WTC11 (cell line): ENCODE data around the gene ARRB2. TPM values are rescaled to one million over a fixed set of nuclear protein-coding genes. Genes with fewer than 3 reads are reported as not detected.

ENCODE experiments used
- ATAC-seq: fragments of 200-7000 bp; cut with Tn5 transposase; 2 replicates; pipeline ENCODE4 v1.10.0; 2021; ENCODE audit warnings: mild to moderate bottlenecking, moderate library complexity
- CTCF ChIA-PET: fragments of 300-600 bp; sonication (Branson Sonifier 250); formaldehyde crosslinking; loops from one replicate; lab custom pipeline; 2021; ENCODE audit warnings: antibody characterized with exemption; lab: Charles Lee
- POLR2A ChIA-PET: fragments of 350-600 bp; sonication (Branson Sonifier 250); formaldehyde crosslinking; loops from one replicate; lab custom pipeline; 2021; ENCODE audit warnings: antibody characterized with exemption; lab: Charles Lee
- DNase-seq: peaks from one replicate; pipeline ENCODE4 v3.0.0; 2021; ENCODE audit warnings: low spot score
- H3K27ac Mint-ChIP-seq: 2 replicates; pipeline ENCODE4 v1.8.0; 2021; ENCODE audit warnings: mixed read lengths
- H3K27me3 Mint-ChIP-seq: 2 replicates; pipeline ENCODE4 v1.8.0; 2021; ENCODE audit warnings: low read depth, mild to moderate bottlenecking, moderate library complexity, mixed read lengths
- H3K36me3 Mint-ChIP-seq: 2 replicates; pipeline ENCODE4 v1.8.0; 2021; ENCODE audit warnings: mixed read lengths
- H3K4me1 Mint-ChIP-seq: 2 replicates; pipeline ENCODE4 v1.8.0; 2022; ENCODE audit warnings: mixed read lengths
- H3K4me3 Mint-ChIP-seq: 2 replicates; pipeline ENCODE4 v1.8.0; 2021; ENCODE audit warnings: mild to moderate bottlenecking, moderate library complexity, mixed read lengths
- H3K9me3 Mint-ChIP-seq: 2 replicates; pipeline ENCODE4 v1.8.0; 2021; ENCODE audit warnings: mixed read lengths
- ELF4 ChIP-seq: sonication (generic); formaldehyde crosslinking; IDR thresholded peaks from 2 replicates; pipeline ENCODE4 v1.8.1; 2022; ENCODE audit warnings: low read depth, mild to moderate bottlenecking, moderate library complexity, missing genetic modification reagents
- JUN ChIP-seq: sonication (generic); formaldehyde crosslinking; IDR thresholded peaks from 2 replicates; pipeline ENCODE4 v1.8.0; 2023; ENCODE audit warnings: mild to moderate bottlenecking, missing genetic modification reagents
- KAT7 ChIP-seq: sonication (generic); formaldehyde crosslinking; IDR thresholded peaks from 2 replicates; pipeline ENCODE4 v1.8.1; 2023; ENCODE audit warnings: missing genetic modification reagents, mild to moderate bottlenecking, borderline replicate concordance
- MYBL2 ChIP-seq: sonication (generic); formaldehyde crosslinking; IDR thresholded peaks from 2 replicates; pipeline ENCODE4 v1.8.1; 2023; ENCODE audit warnings: mild to moderate bottlenecking, moderate library complexity, missing genetic modification reagents
- NFATC4 ChIP-seq: fragments of 250-450 bp; sonication (Bioruptor Pico); IDR thresholded peaks from 2 replicates; pipeline ENCODE4 v1.9.0; 2021; ENCODE audit warnings: mild to moderate bottlenecking
- TEAD4 ChIP-seq: sonication (generic); formaldehyde crosslinking; IDR thresholded peaks from 2 replicates; pipeline ENCODE4 v1.8.0; 2022; ENCODE audit warnings: mild to moderate bottlenecking, missing genetic modification reagents
- ZNF138 ChIP-seq: sonication (generic); formaldehyde crosslinking; conservative IDR thresholded peaks from 2 replicates; pipeline ENCODE4 v1.8.1; 2022; ENCODE audit warnings: mild to moderate bottlenecking, moderate library complexity, missing genetic modification reagents
- ZNF263 ChIP-seq: sonication (generic); formaldehyde crosslinking; IDR thresholded peaks from 2 replicates; pipeline ENCODE4 v1.8.1; 2022; ENCODE audit warnings: low read depth, mild to moderate bottlenecking, moderate library complexity, missing genetic modification reagents
- ZNF671 ChIP-seq: fragments of 250-450 bp; sonication (Bioruptor Pico); IDR thresholded peaks from 2 replicates; pipeline ENCODE4 v1.8.0; 2021; ENCODE audit warnings: mild to moderate bottlenecking
- total RNA-seq: library from RNA; stranded (reverse); gene quantifications from 3 replicates; pipeline ENCODE4 v1.2.3, GENCODE V29; 2021
- TF ChIP-seq, protein P1 (sequence below): sonication (generic); formaldehyde crosslinking; IDR thresholded peaks from 2 replicates; pipeline ENCODE4 v1.8.1; 2023; ENCODE audit warnings: mild to moderate bottlenecking, moderate library complexity, missing genetic modification reagents
- TF ChIP-seq, protein P2 (sequence below): sonication (generic); formaldehyde crosslinking; IDR thresholded peaks from 2 replicates; pipeline ENCODE4 v1.8.0; 2023; ENCODE audit warnings: missing genetic modification reagents, mild to moderate bottlenecking, borderline replicate concordance
- TF ChIP-seq, protein P3 (sequence below): fragments of 250-450 bp; sonication (Bioruptor Pico); IDR thresholded peaks from 2 replicates; pipeline ENCODE4 v1.9.0; 2021; ENCODE audit warnings: mild to moderate bottlenecking
- TF ChIP-seq, protein P4 (sequence below): sonication (generic); formaldehyde crosslinking; IDR thresholded peaks from 2 replicates; pipeline ENCODE4 v1.8.1; 2022; ENCODE audit warnings: mild to moderate bottlenecking, missing genetic modification reagents, moderate library complexity, borderline replicate concordance
- TF ChIP-seq, protein P5 (sequence below): sonication (generic); formaldehyde crosslinking; IDR thresholded peaks from 2 replicates; pipeline ENCODE4 v1.8.0; 2022; ENCODE audit warnings: mild to moderate bottlenecking, missing genetic modification reagents
- TF ChIP-seq, protein P6 (sequence below): sonication (generic); formaldehyde crosslinking; IDR thresholded peaks from 2 replicates; pipeline ENCODE4 v1.8.1; 2023; ENCODE audit warnings: mild to moderate bottlenecking, missing genetic modification reagents
- TF ChIP-seq, protein P7 (sequence below): sonication (generic); formaldehyde crosslinking; IDR thresholded peaks from 2 replicates; pipeline ENCODE4 v1.8.0; 2022; ENCODE audit warnings: mild to moderate bottlenecking, missing genetic modification reagents
- TF ChIP-seq, protein P8 (sequence below): fragments of 250-450 bp; sonication (Bioruptor Pico); IDR thresholded peaks from 2 replicates; pipeline ENCODE4 v1.9.0; 2021; ENCODE audit warnings: mild to moderate bottlenecking, borderline replicate concordance

ARRB2 gene
- total RNA-seq, 1 experiment from 2014 or later = 87.8 TPM

DNA sequence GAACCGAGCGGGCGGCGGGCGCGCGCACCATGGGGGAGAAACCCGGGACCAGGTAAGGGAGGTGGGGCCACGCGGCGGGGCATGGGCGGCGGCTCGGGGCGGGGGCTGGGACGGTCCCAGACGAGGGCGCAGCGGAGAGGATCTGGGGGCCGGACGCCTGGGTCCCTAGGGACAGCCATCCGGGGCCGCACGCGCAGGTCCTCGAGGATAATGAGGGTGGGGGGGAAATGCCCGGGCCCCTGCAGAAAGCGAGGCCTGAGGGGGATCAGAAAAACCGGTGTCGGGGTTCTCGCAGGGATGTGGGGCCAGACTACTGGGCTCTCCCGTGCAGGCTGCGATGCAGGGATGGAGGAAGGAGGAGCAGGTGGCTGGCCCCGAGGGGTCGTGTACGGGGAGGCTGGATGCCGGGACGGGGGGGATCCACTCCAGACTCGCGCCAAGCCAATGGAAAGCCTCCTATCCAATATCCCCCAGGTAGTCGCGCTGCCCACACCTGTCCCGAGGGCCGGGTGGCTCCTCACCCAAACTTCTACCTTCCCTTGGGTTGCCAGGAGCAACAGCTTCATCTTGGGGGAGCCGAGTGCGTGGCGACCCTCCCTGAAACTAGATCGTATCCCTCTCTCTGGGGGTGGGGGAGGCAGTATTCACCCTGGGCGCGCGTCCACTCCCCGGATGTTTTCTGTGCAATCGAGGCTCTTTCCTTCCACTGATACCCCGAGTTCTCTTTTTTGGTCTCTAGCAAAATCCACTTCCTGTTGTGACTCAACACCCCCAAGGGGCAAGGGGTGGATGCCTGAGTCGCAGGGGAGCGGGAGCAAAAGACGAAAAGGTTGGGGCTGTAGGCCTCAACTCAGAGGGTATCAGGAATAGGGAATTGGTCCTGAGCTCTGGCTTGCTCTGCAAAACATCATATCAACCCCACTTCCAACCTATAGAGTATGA lies 532 bp downstream of the ARRB2 start:
- TF ChIP-seq, protein P1, sequence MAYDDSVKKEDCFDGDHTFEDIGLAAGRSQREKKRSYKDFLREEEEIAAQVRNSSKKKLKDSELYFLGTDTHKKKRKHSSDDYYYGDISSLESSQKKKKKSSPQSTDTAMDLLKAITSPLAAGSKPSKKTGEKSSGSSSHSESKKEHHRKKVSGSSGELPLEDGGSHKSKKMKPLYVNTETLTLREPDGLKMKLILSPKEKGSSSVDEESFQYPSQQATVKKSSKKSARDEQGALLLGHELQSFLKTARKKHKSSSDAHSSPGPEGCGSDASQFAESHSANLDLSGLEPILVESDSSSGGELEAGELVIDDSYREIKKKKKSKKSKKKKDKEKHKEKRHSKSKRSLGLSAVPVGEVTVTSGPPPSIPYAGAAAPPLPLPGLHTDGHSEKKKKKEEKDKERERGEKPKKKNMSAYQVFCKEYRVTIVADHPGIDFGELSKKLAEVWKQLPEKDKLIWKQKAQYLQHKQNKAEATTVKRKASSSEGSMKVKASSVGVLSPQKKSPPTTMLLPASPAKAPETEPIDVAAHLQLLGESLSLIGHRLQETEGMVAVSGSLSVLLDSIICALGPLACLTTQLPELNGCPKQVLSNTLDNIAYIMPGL = no peak; the same call in 1 of the 2 replicates
- TF ChIP-seq JUN (CRISPR knock-in tag) (no peak), ZNF263 (no peak), MYBL2 (no peak), TEAD4 (no peak), NFATC4 (no peak), ELF4 (CRISPR knock-in tag) (no peak), ZNF671 (CRISPR knock-in tag) (no peak), ZNF138 (CRISPR knock-in tag) (no peak), KAT7 (CRISPR knock-in tag) (no peak)
- TF ChIP-seq, protein P2, sequence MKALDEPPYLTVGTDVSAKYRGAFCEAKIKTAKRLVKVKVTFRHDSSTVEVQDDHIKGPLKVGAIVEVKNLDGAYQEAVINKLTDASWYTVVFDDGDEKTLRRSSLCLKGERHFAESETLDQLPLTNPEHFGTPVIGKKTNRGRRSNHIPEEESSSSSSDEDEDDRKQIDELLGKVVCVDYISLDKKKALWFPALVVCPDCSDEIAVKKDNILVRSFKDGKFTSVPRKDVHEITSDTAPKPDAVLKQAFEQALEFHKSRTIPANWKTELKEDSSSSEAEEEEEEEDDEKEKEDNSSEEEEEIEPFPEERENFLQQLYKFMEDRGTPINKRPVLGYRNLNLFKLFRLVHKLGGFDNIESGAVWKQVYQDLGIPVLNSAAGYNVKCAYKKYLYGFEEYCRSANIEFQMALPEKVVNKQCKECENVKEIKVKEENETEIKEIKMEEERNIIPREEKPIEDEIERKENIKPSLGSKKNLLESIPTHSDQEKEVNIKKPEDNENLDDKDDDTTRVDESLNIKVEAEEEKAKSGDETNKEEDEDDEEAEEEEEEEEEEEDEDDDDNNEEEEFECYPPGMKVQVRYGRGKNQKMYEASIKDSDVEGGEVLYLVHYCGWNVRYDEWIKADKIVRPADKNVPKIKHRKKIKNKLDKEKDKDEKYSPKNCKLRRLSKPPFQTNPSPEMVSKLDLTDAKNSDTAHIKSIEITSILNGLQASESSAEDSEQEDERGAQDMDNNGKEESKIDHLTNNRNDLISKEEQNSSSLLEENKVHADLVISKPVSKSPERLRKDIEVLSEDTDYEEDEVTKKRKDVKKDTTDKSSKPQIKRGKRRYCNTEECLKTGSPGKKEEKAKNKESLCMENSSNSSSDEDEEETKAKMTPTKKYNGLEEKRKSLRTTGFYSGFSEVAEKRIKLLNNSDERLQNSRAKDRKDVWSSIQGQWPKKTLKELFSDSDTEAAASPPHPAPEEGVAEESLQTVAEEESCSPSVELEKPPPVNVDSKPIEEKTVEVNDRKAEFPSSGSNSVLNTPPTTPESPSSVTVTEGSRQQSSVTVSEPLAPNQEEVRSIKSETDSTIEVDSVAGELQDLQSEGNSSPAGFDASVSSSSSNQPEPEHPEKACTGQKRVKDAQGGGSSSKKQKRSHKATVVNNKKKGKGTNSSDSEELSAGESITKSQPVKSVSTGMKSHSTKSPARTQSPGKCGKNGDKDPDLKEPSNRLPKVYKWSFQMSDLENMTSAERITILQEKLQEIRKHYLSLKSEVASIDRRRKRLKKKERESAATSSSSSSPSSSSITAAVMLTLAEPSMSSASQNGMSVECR (CRISPR knock-in tag) = 0 out of 2 replicates have a peak, but pooled peaks have one; percentile 45
- TF ChIP-seq, protein P3, sequence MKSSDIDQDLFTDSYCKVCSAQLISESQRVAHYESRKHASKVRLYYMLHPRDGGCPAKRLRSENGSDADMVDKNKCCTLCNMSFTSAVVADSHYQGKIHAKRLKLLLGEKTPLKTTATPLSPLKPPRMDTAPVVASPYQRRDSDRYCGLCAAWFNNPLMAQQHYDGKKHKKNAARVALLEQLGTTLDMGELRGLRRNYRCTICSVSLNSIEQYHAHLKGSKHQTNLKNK (CRISPR knock-in tag) = no peak
- TF ChIP-seq, protein P4, sequence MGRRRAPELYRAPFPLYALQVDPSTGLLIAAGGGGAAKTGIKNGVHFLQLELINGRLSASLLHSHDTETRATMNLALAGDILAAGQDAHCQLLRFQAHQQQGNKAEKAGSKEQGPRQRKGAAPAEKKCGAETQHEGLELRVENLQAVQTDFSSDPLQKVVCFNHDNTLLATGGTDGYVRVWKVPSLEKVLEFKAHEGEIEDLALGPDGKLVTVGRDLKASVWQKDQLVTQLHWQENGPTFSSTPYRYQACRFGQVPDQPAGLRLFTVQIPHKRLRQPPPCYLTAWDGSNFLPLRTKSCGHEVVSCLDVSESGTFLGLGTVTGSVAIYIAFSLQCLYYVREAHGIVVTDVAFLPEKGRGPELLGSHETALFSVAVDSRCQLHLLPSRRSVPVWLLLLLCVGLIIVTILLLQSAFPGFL (CRISPR knock-in tag) = no peak
- TF ChIP-seq, protein P5, sequence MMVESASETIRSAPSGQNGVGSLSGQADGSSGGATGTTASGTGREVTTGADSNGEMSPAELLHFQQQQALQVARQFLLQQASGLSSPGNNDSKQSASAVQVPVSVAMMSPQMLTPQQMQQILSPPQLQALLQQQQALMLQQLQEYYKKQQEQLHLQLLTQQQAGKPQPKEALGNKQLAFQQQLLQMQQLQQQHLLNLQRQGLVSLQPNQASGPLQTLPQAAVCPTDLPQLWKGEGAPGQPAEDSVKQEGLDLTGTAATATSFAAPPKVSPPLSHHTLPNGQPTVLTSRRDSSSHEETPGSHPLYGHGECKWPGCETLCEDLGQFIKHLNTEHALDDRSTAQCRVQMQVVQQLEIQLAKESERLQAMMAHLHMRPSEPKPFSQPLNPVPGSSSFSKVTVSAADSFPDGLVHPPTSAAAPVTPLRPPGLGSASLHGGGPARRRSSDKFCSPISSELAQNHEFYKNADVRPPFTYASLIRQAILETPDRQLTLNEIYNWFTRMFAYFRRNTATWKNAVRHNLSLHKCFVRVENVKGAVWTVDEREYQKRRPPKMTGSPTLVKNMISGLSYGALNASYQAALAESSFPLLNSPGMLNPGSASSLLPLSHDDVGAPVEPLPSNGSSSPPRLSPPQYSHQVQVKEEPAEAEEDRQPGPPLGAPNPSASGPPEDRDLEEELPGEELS (CRISPR knock-in tag) = 0 out of 2 replicates have a peak, but pooled peaks have one; percentile 4
- TF ChIP-seq, protein P6, sequence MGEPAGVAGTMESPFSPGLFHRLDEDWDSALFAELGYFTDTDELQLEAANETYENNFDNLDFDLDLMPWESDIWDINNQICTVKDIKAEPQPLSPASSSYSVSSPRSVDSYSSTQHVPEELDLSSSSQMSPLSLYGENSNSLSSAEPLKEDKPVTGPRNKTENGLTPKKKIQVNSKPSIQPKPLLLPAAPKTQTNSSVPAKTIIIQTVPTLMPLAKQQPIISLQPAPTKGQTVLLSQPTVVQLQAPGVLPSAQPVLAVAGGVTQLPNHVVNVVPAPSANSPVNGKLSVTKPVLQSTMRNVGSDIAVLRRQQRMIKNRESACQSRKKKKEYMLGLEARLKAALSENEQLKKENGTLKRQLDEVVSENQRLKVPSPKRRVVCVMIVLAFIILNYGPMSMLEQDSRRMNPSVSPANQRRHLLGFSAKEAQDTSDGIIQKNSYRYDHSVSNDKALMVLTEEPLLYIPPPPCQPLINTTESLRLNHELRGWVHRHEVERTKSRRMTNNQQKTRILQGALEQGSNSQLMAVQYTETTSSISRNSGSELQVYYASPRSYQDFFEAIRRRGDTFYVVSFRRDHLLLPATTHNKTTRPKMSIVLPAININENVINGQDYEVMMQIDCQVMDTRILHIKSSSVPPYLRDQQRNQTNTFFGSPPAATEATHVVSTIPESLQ (CRISPR knock-in tag) = no peak
- TF ChIP-seq, protein P7, sequence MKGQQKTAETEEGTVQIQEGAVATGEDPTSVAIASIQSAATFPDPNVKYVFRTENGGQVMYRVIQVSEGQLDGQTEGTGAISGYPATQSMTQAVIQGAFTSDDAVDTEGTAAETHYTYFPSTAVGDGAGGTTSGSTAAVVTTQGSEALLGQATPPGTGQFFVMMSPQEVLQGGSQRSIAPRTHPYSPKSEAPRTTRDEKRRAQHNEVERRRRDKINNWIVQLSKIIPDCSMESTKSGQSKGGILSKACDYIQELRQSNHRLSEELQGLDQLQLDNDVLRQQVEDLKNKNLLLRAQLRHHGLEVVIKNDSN (CRISPR knock-in tag) = no peak
- TF ChIP-seq, protein P8, sequence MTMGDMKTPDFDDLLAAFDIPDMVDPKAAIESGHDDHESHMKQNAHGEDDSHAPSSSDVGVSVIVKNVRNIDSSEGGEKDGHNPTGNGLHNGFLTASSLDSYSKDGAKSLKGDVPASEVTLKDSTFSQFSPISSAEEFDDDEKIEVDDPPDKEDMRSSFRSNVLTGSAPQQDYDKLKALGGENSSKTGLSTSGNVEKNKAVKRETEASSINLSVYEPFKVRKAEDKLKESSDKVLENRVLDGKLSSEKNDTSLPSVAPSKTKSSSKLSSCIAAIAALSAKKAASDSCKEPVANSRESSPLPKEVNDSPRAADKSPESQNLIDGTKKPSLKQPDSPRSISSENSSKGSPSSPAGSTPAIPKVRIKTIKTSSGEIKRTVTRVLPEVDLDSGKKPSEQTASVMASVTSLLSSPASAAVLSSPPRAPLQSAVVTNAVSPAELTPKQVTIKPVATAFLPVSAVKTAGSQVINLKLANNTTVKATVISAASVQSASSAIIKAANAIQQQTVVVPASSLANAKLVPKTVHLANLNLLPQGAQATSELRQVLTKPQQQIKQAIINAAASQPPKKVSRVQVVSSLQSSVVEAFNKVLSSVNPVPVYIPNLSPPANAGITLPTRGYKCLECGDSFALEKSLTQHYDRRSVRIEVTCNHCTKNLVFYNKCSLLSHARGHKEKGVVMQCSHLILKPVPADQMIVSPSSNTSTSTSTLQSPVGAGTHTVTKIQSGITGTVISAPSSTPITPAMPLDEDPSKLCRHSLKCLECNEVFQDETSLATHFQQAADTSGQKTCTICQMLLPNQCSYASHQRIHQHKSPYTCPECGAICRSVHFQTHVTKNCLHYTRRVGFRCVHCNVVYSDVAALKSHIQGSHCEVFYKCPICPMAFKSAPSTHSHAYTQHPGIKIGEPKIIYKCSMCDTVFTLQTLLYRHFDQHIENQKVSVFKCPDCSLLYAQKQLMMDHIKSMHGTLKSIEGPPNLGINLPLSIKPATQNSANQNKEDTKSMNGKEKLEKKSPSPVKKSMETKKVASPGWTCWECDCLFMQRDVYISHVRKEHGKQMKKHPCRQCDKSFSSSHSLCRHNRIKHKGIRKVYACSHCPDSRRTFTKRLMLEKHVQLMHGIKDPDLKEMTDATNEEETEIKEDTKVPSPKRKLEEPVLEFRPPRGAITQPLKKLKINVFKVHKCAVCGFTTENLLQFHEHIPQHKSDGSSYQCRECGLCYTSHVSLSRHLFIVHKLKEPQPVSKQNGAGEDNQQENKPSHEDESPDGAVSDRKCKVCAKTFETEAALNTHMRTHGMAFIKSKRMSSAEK (CRISPR knock-in tag) = no peak
- DNase-seq = peak; percentile 22
- Mint-ChIP-seq H3K9me3 (peaks cover 6% of the 10 kb centered on the region), H3K4me3 (peak overlapping the region; percentile 82), H3K36me3 (no peaks in the 10 kb centered on the region), H3K27ac (no peak overlapping the region), H3K27me3 (peaks cover 7% of the 10 kb centered on the region), H3K4me1 (peaks cover 22% of the 10 kb centered on the region)
- ChIA-PET POLR2A (interaction anchor here (0.6 to 1.4 kb wide), 3 partner anchors 20 to 188 kb away, joined by 4 read pairs; partner anchors contain the start of genes C17orf107 and MED11), CTCF (interaction anchor here (0.6 to 2.6 kb wide), 19 partner anchors 11 to 257 kb away, joined by 3 to 17 read pairs (median 3); partner anchors contain the start of genes ALOX15, GLTPD2, MED11 and PLD2)
- no peak for ATAC-seq
